GM21786 (cell line): ENCODE data around the gene SLC6A8.
A peak's percentile ranks its signal among the peaks of the same experiment; 100 is the strongest.

Experiments used
- ATAC-seq: cut with Tn5 transposase; IDR thresholded peaks from one replicate; pipeline ENCODE4 v1.9.1; 2021; ENCODE audit not compliant: unreplicated experiment

Gene SLC6A8

DNA sequence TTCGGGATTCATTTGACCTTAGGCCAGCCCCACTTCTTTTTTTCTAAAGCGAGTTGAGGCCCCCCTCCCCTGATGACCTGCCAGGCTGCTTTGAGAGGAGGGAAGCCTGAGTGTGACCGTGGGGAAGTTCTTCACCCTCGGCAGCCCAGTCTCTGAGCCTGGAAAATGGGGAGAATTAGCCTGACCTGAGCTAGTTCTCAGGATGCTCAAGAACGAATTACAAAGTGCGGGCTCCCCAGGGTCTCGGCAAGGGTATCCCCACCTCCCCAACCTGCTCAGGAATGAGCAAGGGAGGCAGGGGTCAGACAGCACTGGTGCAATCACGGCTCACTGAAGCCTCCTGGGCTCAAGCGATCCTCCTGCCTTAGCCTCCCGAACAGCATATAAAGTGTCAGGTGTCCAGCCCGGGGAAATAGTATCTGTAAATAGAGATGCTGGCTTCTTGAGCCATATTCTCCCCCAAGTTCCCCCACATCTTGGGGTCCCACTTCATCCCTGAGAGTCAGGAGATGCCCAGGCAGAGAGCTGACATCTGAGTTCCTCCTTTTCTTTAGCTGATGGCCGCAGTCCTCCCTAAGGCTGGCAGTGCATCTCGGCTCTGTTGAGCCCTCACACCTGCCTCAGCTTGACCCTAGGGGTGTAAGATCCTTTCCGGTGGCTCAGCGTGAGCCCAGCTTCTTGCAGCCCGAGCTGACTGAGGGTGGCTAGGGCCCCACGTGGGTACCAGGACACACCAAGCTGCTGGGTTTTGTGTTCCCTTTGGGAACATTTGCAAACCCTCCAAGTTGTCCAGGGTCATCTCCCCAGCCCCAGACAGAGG lies 39.2 kb upstream of the SLC6A8 start:
- ATAC-seq = no peak

DNA sequence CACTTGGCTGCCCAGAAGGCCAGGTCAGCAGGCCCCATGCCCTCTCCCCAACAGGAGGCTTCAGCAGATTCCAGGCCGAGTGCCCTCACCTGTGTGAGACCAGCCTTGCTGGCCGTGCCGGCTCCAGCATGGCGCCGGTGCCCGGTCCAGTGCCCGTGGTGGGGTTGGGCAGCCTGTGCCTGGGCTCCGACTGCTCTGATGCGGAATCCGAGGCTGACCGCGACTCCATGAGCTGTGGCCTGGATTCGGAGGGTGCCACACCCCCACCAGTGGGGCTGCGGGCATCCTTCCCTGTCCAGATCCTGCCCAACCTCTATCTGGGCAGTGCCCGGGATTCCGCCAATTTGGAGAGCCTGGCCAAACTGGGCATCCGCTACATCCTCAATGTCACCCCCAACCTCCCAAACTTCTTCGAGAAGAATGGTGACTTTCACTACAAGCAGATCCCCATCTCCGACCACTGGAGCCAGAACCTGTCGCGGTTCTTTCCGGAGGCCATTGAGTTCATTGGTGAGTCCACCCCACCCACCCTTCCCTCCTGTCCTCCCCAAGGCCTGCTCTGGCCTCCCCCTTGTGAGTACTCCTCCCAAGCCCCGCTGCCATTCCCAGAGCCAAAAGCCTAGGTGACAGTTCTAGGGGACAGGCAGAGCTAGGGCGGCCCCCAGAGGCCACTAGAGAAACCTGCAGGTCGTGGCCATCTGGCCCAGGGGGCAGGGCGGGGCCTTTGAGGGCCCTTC lies 38.4 kb upstream of the SLC6A8 start:
- ATAC-seq = no peak

DNA sequence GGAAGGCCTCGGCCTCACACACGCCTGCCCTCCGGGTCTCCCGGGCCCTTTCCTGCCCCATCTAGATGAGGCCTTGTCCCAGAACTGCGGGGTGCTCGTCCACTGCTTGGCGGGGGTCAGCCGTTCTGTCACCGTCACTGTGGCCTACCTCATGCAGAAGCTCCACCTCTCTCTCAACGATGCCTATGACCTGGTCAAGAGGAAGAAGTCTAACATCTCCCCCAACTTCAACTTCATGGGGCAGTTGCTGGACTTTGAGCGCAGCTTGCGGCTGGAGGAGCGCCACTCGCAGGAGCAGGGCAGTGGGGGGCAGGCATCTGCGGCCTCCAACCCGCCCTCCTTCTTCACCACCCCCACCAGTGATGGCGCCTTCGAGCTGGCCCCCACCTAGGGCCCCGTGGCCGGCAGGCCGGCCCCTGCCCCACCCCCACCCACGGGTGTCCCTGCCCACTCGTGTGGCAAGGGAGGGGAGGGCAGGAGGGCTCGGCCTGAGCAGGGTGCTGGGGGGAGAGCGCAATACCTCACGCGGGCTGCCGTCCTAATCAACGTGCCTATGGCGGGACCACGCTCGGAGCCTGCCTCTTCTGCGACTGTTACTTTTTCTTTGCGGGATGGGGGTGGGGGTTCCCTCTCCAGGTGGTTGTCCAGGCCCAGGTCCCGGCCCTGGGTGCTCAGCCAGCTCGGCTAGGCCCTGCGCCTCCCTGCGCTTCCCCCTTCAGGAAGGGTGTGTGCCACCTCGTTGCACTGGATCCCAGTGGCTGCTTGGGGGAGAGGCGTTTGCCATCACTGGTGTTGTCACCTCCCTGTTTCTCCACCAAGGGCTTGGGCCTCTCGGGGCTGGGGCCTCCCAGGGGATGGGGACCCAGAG lies 37.6 kb upstream of the SLC6A8 start:
- ATAC-seq = no peak

DNA sequence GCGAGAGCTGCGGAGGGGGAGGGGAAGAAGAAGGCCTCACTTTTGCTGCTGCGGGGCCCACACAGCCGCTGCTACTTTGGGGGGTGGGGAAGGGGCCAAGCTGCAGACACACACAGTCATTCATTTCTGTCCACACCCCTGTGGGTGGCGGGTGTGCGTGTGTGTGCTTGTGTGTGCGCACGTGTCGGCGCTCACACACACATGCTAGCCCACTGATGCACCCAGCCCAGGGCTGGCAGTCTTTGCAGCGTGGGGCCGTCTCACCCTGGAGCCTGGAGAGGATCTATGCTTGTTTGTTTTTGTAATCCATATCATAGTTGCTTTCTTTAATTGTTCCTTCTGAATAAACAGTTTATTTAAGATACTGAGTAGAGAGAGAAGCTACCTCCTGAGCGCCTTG lies 36.8 kb upstream of the SLC6A8 start:
- no peak for ATAC-seq

DNA sequence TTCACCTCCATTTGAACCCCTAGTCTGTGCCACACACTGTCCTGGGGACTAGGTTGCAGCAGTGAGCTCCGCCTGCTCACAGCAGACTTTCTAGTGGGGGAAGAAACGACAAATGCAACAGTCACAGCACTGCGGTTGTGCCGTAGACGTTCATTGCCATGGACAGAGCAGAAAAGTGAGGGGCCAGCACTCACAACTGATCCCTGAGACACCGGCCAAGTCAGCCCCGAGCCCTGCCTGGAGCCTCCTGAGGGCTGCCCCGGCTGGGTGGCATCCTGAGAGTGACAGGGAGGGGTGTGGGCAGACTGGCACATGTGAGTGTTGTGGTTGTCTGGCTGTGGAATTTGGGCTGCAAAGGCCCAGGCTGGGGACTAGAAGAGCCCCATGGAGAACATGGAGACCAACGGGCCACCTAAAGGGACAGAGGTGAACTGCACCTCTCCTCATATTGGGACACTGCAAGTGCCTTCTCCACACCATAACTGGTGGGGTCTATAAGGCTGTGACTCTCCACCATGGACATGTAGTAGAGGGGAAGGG lies 36.1 kb upstream of the SLC6A8 start:
- no peak for ATAC-seq

DNA sequence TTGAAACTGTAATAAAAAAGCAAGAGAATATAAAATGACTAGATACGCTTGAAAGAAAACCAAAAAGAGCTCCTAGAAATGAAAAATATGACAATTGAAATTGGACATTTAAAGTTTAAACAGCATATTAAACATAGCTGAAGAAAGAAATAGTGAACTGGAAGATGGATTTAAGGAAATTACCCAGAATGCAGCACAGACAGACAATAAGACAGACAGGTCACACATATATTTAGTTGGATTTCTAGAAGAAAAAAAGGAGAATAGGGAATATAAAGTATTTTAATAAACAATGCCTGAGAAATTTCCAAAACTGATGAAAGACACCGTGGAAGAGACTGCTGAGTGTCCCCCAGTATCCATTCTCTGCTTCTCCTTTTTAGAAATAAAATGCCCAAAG lies 34.2 kb upstream of the SLC6A8 start:
- no peak for ATAC-seq

DNA sequence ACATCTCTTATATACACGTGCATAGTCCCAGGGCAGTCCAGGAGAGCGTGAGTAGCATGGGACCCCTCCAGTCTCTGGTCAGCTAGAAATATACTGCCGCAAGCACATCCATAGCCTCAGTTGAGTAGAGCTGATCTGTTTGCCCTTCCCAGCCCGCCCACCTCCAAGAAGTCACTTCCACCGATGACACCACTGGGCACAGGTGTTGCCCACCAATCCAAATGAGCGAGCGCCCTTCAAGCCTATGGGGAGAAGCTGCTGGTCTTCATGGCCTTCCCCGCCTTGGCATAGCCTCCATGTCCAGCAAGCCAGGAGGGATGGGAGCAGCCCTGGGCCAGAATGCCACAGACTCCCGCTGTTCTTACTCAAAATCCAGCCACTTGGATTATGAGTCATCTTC lies 30.6 kb upstream of the SLC6A8 start:
- no peak for ATAC-seq

DNA sequence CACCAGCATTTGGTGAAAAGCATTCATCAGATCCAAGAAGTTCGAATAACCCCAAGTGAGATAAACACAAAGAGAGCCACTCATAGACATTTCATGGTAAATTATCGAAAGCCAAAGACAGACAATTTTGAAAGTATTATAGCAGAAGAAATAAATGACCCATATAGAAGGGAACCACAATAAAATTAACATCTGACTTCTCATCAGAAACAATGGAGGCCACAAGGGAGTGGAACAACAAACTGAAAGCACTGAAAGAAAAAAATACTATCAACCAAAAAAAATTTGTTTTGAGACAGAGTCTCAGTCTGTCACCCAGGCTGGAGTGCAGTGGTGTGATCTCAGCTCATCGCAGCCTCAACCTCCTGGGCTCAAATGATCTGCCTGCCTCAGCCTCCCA lies 28.5 kb upstream of the SLC6A8 start:
- ATAC-seq = no peak

DNA sequence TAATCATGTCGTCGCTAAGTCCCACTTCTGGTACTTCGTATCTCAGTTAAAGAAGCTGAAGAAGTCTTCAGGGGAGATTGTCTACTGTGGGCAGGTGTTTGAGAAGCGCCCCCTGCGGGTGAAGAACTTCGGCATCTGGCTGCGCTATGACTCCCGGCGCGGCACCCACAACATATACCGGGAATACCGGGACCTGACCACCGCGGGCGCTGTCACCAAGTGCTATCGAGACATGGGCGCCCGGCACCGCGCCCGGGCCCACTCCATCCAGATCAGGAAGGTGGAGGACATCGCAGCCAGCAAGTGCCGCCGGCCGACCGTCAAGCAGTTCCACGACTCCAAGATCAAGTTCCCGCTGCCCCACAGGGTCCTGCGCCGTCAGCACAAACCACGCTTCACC lies 25.5 kb upstream of the SLC6A8 start:
- ATAC-seq = no peak

DNA sequence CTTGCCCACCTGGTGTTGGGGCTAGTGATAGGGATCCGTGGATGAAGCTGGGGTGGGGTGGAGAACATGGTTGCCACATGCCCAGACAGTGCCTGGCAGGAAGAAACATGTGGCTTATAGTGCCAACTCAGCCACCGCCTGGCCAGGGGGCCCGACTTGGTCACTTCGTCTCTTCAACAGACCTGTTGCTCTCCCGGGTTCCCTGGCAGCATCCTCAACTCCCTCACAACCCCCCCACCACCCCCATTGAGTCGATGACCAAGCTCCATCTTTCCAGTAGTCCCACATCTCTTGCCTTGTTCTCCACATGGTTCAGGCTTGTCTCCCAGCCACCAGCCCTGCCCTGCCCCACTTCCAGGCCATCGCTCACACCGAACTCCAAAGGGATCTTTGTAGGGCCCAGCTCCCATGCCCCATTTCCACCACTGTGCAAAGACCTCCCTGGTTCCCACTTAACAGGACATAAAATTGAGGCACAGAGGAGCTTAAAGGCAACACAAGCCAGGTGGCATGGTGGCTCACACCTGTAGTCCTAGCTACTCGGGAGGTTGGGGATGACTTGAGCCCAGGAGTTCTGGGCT lies 21.9 kb upstream of the SLC6A8 start:
- ATAC-seq = no peak

DNA sequence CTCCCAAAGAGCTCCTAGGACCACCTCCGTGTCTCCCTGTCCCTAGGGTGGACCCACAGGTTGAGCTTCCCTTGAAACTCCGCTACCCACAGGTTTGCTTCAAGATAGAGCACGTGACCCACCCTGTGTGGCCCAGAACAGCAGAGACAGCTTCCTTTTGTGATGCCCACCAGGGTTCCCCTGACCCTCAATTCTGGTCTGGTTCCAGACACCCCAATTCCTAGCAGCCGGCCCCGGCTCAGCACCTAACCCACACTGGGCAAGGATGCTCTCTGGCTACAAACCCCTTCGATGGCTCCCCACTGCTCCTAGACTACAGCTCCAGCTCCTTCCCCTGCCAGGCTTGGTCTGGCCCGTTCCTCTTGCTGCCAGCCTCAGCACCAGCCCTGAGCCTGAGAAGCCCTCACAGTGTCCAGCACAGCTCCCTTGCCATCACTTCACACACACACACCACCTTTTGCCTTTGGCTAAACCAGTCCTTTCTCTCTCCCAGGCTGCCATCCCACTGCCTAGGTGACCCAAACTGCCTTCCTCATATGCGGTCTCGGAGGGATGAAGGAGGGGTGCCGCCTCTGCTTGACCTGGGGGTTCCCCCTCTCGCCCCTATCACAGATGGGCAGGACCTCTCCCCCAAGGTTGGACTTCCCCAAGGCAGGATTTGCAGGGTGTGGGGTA lies 20.3 kb upstream of the SLC6A8 start:
- ATAC-seq = peak; percentile 15

DNA sequence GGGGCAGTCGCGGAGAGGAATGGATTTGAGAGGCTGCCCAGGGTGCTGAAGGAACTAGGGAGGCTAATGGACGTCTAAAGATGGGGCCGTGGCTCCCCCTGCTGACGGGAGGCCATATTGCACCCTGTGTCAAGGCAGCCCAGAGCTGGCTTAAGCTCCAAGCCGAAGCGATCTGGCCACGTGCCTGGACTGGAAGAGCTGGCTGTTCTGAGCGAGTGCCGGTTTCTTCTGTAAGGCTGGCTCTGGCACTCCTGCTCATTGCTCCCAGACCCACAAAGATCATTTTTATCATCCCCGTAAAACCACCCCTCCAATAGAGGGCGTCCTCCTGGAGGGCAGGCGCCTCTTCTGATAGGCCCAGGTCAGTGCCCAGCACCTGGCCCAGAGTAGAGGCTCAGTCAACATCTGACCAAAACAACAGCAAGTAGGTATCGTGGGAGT lies 19.8 kb upstream of the SLC6A8 start:
- peak; percentile 50 for ATAC-seq

DNA sequence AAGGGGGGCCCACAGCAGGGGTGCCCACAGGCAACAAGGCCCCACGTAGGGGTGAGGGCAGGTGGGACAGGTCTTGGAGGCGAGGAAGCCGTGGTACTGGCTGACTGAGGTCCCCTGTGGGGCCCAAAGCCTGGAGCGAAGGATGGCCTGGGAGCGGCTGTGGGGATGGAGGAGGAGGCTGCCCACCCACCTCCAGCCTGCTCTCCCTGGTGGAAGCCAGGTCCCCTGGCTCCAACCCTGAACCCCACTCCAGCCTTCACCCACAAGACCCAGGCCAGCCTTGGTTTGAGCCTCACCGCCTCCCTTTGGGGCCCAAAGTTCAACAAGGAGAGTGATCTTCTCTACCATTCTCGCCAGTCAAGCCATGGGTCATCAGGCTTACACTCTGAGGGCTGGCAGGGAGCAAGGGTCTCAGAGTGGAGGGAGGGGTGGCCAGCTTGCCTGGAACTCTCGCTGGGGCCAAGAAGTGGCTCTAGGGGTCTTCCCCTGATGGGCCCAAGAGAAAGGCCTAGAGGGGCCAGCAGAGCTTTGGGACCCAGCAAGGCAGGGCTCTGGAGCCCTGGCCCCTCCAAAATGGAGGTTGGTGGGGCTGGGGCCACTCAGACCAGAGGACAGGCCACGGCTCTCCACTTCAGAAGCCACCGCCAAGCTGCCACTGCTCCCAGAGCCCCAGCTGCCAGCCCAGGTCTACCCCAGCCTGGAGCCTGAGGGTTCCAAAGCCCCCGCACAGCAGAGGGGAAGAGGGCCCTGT lies 19.1 kb upstream of the SLC6A8 start:
- peak; percentile 16 for ATAC-seq

DNA sequence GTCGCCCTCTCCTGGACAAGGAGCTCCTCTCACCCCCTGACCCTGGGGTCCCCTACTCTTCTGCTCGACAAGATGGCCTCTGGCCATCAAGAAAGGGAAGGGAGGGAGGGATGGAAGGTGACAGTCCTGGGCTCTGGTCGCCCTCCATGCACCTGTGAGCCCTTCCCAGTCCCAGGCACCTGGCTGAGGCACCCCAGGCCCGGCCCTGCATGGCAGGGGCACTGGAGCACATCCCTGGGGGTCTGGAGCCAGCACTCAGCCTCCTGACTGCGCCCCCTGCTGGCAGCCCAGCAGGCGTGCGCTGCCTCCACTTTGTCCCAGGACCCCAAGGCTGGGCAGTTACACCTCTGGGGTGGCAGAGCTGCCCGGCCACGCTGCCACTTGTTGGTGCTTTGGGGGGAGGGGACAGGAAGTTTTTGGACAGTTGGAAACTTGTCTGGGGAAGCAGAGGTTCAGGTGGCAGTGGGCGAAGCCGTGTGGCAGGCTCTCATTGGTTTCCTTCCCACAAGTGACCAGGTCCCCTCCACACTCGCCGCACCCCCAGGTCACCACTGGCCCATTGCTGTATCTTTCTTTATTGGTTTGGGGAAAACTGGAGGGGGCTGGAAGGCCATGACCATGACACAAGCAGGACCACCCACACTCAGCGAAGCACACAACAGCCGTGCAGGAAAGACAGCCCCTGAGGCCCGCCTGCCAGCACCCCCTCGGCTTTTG lies 18.4 kb upstream of the SLC6A8 start:
- ATAC-seq = peak; percentile 49

DNA sequence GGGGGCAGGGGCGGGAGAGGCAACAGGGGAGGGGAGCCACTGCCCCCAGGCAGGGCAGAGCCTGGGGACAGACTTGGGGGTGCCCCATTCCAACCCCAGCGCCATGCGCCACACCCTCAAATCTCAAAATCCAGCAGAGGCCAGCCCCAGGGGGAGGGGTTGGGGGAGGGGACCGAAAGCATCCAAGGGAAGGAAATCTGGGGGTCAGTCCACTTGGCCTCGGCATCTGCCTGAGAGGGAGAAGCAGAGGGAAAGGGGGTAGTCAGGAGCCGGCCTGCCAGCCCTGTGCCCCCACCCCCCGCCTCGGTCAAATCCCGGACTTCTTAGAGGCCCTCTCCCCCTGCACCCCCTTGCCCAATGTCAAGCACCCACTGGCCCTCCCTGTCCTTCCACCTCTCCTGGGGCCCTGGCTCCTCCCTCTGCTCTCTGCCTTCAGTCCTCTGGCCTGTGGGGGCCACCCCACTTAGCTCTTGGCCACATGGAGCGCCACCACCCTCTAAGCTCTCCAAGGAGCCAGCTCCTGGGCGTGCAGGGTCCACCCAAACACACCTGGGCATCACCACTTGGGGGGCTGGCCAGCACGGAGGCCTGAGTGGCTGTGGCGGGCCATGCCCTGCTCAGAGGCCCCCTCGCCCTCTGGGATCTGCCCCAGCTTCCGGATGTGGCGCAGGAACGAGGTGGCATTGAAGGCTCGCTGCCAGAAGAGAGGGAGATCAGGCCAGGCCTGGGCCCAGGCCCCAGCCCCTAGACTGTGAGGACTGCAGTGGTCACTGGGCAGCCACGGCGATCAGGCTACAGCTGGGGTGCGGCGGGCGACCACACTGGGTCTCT lies 17.6 kb upstream of the SLC6A8 start:
- ATAC-seq = no peak

DNA sequence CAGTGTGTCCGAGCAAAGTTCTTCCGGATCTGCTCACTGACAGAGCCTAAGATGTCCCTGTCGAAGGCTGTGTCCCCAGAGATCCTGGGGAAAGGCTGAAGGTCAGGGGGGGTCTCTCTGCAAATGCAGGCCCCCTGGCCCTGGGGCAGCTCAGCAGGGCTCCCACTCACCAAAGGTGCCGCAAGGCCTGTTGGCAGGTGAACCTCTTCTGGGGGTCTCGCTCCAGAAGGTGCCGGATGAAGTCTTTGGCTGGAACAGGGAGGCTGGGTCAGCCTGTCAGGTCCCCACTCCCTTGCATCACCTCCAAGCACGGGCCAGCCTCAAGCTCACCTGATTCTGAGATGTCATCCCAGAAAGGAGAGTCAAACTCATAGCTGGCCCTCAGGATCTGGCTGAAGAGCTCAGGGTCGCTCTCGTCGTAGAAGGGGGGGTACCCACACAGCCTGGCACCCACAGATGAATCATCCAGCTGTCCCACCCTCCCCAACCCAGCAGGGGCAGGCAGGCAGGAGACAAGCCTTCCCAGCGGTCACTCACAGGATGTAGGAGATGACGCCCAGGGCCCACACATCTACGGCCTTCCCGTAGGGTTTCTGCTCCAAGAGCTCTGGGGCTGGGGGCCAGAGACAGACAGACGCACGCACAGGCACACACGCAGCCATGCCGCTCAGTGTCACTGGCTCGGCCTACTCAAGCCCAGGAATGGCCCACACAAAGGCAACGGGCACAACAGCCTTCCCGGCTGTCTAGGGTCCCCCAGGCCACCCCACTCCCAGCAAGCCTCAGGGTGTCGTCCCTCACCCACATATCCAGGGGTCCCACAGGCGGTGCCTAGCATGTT lies 16.8 kb upstream of the SLC6A8 start:
- ATAC-seq = no peak
